ENCODE results near the gene RIOK1.
A peak's percentile ranks its signal among the peaks of the same experiment; 100 is the strongest.

Gene RIOK1

DNA sequence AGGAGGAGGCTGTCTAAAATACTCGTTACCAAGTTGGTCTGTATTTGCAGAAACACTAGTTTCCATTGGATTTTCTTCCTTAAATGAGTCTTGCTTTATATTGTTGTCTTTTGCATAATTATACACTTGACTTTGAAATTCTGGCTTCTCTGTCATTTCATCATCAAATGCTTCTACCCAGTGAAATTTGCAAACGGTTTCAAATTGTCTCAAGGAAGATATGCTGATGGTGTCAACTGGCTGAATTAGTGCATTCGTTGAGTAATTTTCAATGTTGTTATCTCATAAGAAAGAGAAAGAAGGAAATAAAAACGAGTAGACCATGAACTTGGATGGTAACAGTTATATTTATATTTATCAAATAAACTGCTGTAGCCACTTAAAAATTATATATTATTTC lies 10.9 kb upstream of the RIOK1 start:
- FAIRE-seq (no peak), DNase-seq (ENCODE audit: insufficient read length) (no peak)
- TF ChIP-seq POLR2AphosphoS5 (IDR thresholded peaks at IDR 0.05; ENCODE audit: low read depth, low read length), result no peak
- no peak for TF ChIP-seq TAF1 (IDR thresholded peaks at IDR 0.05; ENCODE audit: borderline replicate concordance, low read depth, low read length)
- TF ChIP-seq POLR2A (IDR thresholded peaks at IDR 0.05; ENCODE audit: low read depth, low read length), result no peak

DNA sequence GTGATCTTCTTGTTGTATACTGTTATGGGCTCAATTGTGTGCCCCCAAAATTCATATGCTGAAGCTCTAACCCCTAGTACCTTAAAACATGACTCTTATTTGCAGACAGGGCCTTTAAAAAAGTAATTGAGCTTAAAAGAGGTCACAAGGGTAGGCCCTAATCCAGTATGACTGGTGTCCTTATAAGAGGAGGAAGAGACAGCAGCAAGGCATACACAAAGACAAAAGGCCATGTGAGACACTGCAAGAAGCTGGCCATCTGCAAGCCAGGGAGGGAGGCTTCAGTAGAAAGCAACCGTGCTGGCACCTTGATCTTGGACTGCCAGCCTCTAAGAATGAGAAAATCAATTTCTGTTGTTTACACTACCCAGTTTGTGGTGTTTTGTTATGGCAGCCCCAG lies 8.5 kb upstream of the RIOK1 start:
- no peak for FAIRE-seq
- TF ChIP-seq POLR2AphosphoS5 (IDR thresholded peaks at IDR 0.05; ENCODE audit: low read depth, low read length), result no peak
- no peak for TF ChIP-seq POLR2A (IDR thresholded peaks at IDR 0.05; ENCODE audit: low read depth, low read length)
- TF ChIP-seq TAF1 (IDR thresholded peaks at IDR 0.05; ENCODE audit: borderline replicate concordance, low read depth, low read length), result no peak
- DNase-seq (ENCODE audit: insufficient read length), result no peak

- no peak for TF ChIP-seq POLR2AphosphoS5 (IDR thresholded peaks at IDR 0.05; ENCODE audit: low read depth, low read length)
- no peak for TF ChIP-seq POLR2A (IDR thresholded peaks at IDR 0.05; ENCODE audit: low read depth, low read length)
- no peak for TF ChIP-seq TAF1 (IDR thresholded peaks at IDR 0.05; ENCODE audit: borderline replicate concordance, low read depth, low read length)
- DNase-seq (ENCODE audit: insufficient read length) (no peak), FAIRE-seq (no peak)
These were observed 502 bp upstream of the RIOK1 start for GRCh38 chr6:7389162-7389450.

DNA sequence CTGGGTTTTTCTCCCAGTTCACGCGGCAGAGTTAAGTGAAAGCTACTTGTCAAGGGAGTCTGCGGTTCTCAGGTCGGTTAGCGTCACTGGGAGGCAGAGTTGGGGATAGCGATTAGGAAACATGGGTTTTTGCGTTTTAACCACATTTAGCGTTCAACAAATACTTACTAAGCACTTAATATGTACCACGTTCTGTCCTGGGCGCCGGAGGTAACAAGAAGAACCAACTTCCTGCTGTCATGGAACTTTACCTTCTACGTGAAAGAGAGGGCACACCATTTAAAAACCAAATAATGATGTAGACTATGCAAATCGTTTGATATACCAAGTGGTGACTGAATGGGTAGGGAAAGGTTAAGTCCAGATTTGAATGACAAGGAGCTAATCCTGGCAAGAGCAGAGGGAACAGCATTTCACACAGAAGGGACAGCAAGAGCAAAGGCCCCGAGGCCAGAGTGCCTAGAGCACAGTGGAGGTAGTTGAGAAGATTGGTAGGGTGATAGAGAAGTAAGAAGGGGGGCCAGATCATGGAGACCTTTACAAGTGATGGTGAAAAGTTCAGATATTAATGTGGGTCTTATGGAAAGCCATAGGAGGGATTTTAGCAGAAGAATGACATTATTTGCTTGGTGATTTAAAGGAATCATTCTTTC lies 744 bp downstream of the RIOK1 start:
- TF ChIP-seq TAF1 (IDR thresholded peaks at IDR 0.05; ENCODE audit: borderline replicate concordance, low read depth, low read length), result no peak
- TF ChIP-seq POLR2AphosphoS5 (IDR thresholded peaks at IDR 0.05; ENCODE audit: low read depth, low read length), result no peak
- TF ChIP-seq POLR2A (IDR thresholded peaks at IDR 0.05; ENCODE audit: low read depth, low read length), result no peak
- FAIRE-seq (no peak), DNase-seq (ENCODE audit: insufficient read length) (peak; percentile 10)

GRCh38 chr6:7391151-7391550 lies 1.5 kb downstream of the RIOK1 start:
- DNase-seq (ENCODE audit: insufficient read length) (no peak), FAIRE-seq (no peak)
- TF ChIP-seq TAF1 (IDR thresholded peaks at IDR 0.05; ENCODE audit: borderline replicate concordance, low read depth, low read length), result no peak
- TF ChIP-seq POLR2A (IDR thresholded peaks at IDR 0.05; ENCODE audit: low read depth, low read length), result no peak
- TF ChIP-seq POLR2AphosphoS5 (IDR thresholded peaks at IDR 0.05; ENCODE audit: low read depth, low read length), result no peak

- FAIRE-seq (no peak), DNase-seq (ENCODE audit: insufficient read length) (no peak)
- TF ChIP-seq POLR2AphosphoS5 (IDR thresholded peaks at IDR 0.05; ENCODE audit: low read depth, low read length), result no peak
- TF ChIP-seq POLR2A (IDR thresholded peaks at IDR 0.05; ENCODE audit: low read depth, low read length), result no peak
- no peak for TF ChIP-seq TAF1 (IDR thresholded peaks at IDR 0.05; ENCODE audit: borderline replicate concordance, low read depth, low read length)
These were observed 2.8 kb downstream of the RIOK1 start for GRCh38 chr6:7392402-7392801.

- FAIRE-seq, result no peak
- no peak for DNase-seq (ENCODE audit: insufficient read length)
- TF ChIP-seq TAF1 (IDR thresholded peaks at IDR 0.05; ENCODE audit: borderline replicate concordance, low read depth, low read length) (no peak), POLR2AphosphoS5 (IDR thresholded peaks at IDR 0.05; ENCODE audit: low read depth, low read length) (no peak), POLR2A (IDR thresholded peaks at IDR 0.05; ENCODE audit: low read depth, low read length) (no peak)
These were observed 11.5 kb downstream of the RIOK1 start for GRCh38 chr6:7401075-7401474.

GRCh38 chr6:7402716-7403115 lies 13.1 kb downstream of the RIOK1 start:
- TF ChIP-seq POLR2AphosphoS5 (IDR thresholded peaks at IDR 0.05; ENCODE audit: low read depth, low read length) (no peak), TAF1 (IDR thresholded peaks at IDR 0.05; ENCODE audit: borderline replicate concordance, low read depth, low read length) (no peak), POLR2A (IDR thresholded peaks at IDR 0.05; ENCODE audit: low read depth, low read length) (no peak)
- no peak for DNase-seq (ENCODE audit: insufficient read length)
- FAIRE-seq, result no peak

DNA sequence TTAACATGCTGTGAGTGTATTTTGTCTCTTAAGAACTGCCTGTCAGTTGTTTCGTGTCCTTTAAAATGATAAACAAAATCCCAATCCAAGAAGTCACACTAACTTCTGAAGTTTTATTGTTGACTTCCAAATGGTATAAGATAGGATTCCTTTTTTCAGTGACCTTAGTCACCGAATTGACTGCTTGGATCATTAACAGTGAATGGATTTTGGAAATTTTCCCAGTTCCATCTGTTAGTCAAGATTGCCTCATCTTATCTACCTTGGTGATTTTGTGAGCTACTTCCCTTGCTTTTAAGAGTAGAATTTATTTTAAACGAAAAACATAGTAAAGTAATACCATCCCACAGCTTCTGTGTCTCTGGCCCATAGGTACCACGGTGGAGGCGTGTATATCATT lies 14.9 kb downstream of the RIOK1 start:
- TF ChIP-seq TAF1 (IDR thresholded peaks at IDR 0.05; ENCODE audit: borderline replicate concordance, low read depth, low read length) (no peak), POLR2AphosphoS5 (IDR thresholded peaks at IDR 0.05; ENCODE audit: low read depth, low read length) (no peak), POLR2A (IDR thresholded peaks at IDR 0.05; ENCODE audit: low read depth, low read length) (no peak)
- DNase-seq (ENCODE audit: insufficient read length) (no peak), FAIRE-seq (no peak)

DNA sequence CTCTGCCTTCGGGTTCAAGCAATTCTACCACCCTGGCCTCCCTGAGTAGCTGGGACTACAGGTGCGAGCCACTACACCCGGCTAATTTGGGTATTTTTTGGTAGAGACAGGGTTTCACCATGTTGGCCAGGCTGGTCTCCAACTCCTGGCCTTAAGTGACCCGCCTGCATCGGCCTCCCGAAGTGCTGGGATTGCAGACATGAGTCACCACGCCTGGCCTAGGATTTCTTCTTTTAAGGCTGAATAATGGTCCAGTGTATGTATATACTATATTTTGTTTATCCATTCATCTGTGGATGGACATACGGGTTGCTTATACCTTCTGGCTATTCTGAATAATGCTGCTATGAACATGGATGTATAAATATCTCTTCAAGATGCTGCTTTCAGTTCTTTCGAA lies 17.1 kb downstream of the RIOK1 start:
- DNase-seq (ENCODE audit: insufficient read length), result no peak
- TF ChIP-seq TAF1 (IDR thresholded peaks at IDR 0.05; ENCODE audit: borderline replicate concordance, low read depth, low read length) (no peak), POLR2A (IDR thresholded peaks at IDR 0.05; ENCODE audit: low read depth, low read length) (no peak), POLR2AphosphoS5 (IDR thresholded peaks at IDR 0.05; ENCODE audit: low read depth, low read length) (no peak)
- no peak for FAIRE-seq

GRCh38 chr6:7409740-7410139 lies 20.1 kb downstream of the RIOK1 start:
- TF ChIP-seq POLR2AphosphoS5 (IDR thresholded peaks at IDR 0.05; ENCODE audit: low read depth, low read length) (no peak), POLR2A (IDR thresholded peaks at IDR 0.05; ENCODE audit: low read depth, low read length) (no peak), TAF1 (IDR thresholded peaks at IDR 0.05; ENCODE audit: borderline replicate concordance, low read depth, low read length) (no peak)
- DNase-seq (ENCODE audit: insufficient read length) (no peak), FAIRE-seq (no peak)

GRCh38 chr6:7410851-7411250 lies 21.2 kb downstream of the RIOK1 start:
- DNase-seq (ENCODE audit: insufficient read length) (no peak), FAIRE-seq (no peak)
- TF ChIP-seq POLR2A (IDR thresholded peaks at IDR 0.05; ENCODE audit: low read depth, low read length) (no peak), TAF1 (IDR thresholded peaks at IDR 0.05; ENCODE audit: borderline replicate concordance, low read depth, low read length) (no peak), POLR2AphosphoS5 (IDR thresholded peaks at IDR 0.05; ENCODE audit: low read depth, low read length) (no peak)

DNA sequence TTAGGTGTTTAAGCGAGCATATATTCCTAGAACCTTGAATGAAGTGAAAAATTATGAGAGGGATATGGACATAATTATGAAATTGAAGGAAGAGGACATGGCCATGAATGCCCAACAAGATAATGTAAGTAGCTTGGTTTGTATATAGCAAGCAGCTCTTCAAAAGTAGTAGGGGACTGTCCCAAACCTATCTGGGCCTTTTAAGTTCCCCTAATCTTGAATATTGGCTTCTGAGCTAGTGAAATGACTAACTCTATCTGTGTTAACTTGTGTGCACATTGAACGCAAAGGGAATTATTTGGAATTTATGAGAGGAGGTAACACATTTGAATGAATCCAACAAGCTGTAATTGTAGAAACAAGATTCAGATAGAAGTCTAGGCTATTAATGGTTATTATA lies 21.7 kb downstream of the RIOK1 start:
- no peak for TF ChIP-seq POLR2A (IDR thresholded peaks at IDR 0.05; ENCODE audit: low read depth, low read length)
- TF ChIP-seq TAF1 (IDR thresholded peaks at IDR 0.05; ENCODE audit: borderline replicate concordance, low read depth, low read length), result no peak
- no peak for TF ChIP-seq POLR2AphosphoS5 (IDR thresholded peaks at IDR 0.05; ENCODE audit: low read depth, low read length)
- FAIRE-seq (no peak), DNase-seq (ENCODE audit: insufficient read length) (no peak)

Measured in GM12892 (cell line).